K562 (cell line): Measurements from ENCODE around the gene KCNN4. TPM values are rescaled to one million over a fixed set of nuclear protein-coding genes. Genes with fewer than 3 reads are reported as not detected.

Experiments
- CBFA2T2 ChIP-seq: fragments of 450-650 bp; conservative IDR thresholded peaks from 2 replicates; pipeline ENCODE4 v1.6.1; 2017; ENCODE audit warnings: mild to moderate bottlenecking
- FOXJ3 ChIP-seq: sonication (generic); formaldehyde crosslinking; IDR thresholded peaks from 2 replicates; pipeline ENCODE4 v1.4.0; 2020; ENCODE audit warnings: mild to moderate bottlenecking, missing genetic modification reagents
- MAFK ChIP-seq: IDR thresholded peaks from 2 replicates; pipeline ENCODE4 v1.6.1; 2011; ENCODE audit warnings: low read length, improper control_type of control experiment
- MCM5 ChIP-seq: fragments of 450-650 bp; IDR thresholded peaks from 2 replicates; pipeline ENCODE4 v1.6.1; 2016; ENCODE audit warnings: low read depth
- PPARD ChIP-seq: fragments of 250-450 bp; sonication (Bioruptor Pico); IDR thresholded peaks from 2 replicates; pipeline ENCODE4 v1.8.0; 2022; ENCODE audit warnings: inconsistent platforms, mild to moderate bottlenecking, moderate library complexity
- RHOXF2B ChIP-seq: fragments of 250-450 bp; sonication (Bioruptor Pico); conservative IDR thresholded peaks from 2 replicates; pipeline ENCODE4 v1.5.1; 2021
- SMAD1 ChIP-seq: fragments of 150-350 bp; IDR thresholded peaks from 2 replicates; pipeline ENCODE4 v1.6.1; 2014; ENCODE audit warnings: low read length, low read depth; ENCODE audit not compliant: partially characterized antibody
- SRSF1 ChIP-seq: fragments of 200-400 bp; formaldehyde crosslinking; IDR thresholded peaks from 2 replicates; pipeline ENCODE4 v1.6.1; 2017; ENCODE audit warnings: mild to moderate bottlenecking, low read depth, low read length, moderate library complexity
- TBP ChIP-seq: optimal IDR thresholded peaks from 2 replicates; pipeline ENCODE3; 2011; ENCODE audit warnings: low read depth, low read length, improper control_type of control experiment
- U2AF1 ChIP-seq: fragments of 200-400 bp; formaldehyde crosslinking; optimal IDR thresholded peaks from 2 replicates; pipeline ENCODE3; 2017; ENCODE audit warnings: mild to moderate bottlenecking, low read depth, low read length, moderate library complexity
- ZKSCAN1 ChIP-seq: fragments of 150-350 bp; IDR thresholded peaks from 2 replicates; pipeline ENCODE4 v1.6.1; 2016; ENCODE audit warnings: low read depth, low read length
- ZNF143 ChIP-seq: sonication (generic); formaldehyde crosslinking; IDR thresholded peaks from 2 replicates; pipeline ENCODE4 v1.9.0; 2022; ENCODE audit warnings: mild to moderate bottlenecking, missing genetic modification reagents
- polyA plus RNA-seq, 8 experiments: library from polyadenylated mRNA; depleted of rRNA in 4 of 8; stranded (reverse) in 5 of 8; unstranded in 3 of 8; fragments of >200 nt; fragmentation: Nextera tagmentation in 2 of 8; fragmentation: Illumina TruSeq in 1 of 8; extraction: Ambion mirVana in 2 of 8; extraction: Trizol in 1 of 8; gene quantifications; 2 replicates each; pipeline versions ENCODE4 v1.2.1 to v1.2.3, GENCODE V29; 2011 to 2014; ENCODE audit warnings: inconsistent platforms in 1 of 8, missing spikeins in 1 of 8
- total RNA-seq, 7 experiments: library from RNA; depleted of rRNA in 6 of 7; stranded (reverse); fragments of >200 nt in 6 of 7; fragmentation: Illumina TruSeq in 2 of 7; extraction: Trizol in 2 of 7; gene quantifications; 2 replicates each; pipeline versions ENCODE4 v1.2.1 to v1.2.3, GENCODE V29; 2011 to 2021; ENCODE audit warnings: low replicate concordance in 1 of 7
- TF ChIP-seq, protein P1 (sequence below): sonication (generic); formaldehyde crosslinking; IDR thresholded peaks from 2 replicates; pipeline ENCODE4 v1.8.1; 2023; ENCODE audit warnings: missing genetic modification reagents, mild to moderate bottlenecking, borderline replicate concordance
- TF ChIP-seq, protein P2 (sequence below), 2 experiments: fragments of 450-650 bp; IDR thresholded peaks; 2 replicates each; pipeline ENCODE4 v1.6.1; 2018; ENCODE audit warnings: mild to moderate bottlenecking in 2 of 2, low read depth in 1 of 2; ENCODE audit not compliant: partially characterized antibody in 2 of 2
- TF ChIP-seq, protein P3 (sequence below): fragments of 250-450 bp; sonication (Bioruptor Pico); IDR thresholded peaks from 2 replicates; pipeline ENCODE4 v1.5.0; 2021
- TF ChIP-seq, protein P4 (sequence below): fragments of 450-650 bp; IDR thresholded peaks from 2 replicates; pipeline ENCODE4 v1.6.1; 2017; ENCODE audit warnings: antibody characterized with exemption

Gene KCNN4
- total and polyA plus RNA-seq, 9 of the 15 experiments (the other 6 are each of a cell fraction or from before 2014, with no cell fraction given) = 0.53 to 37.7 (median 25.9) TPM

DNA sequence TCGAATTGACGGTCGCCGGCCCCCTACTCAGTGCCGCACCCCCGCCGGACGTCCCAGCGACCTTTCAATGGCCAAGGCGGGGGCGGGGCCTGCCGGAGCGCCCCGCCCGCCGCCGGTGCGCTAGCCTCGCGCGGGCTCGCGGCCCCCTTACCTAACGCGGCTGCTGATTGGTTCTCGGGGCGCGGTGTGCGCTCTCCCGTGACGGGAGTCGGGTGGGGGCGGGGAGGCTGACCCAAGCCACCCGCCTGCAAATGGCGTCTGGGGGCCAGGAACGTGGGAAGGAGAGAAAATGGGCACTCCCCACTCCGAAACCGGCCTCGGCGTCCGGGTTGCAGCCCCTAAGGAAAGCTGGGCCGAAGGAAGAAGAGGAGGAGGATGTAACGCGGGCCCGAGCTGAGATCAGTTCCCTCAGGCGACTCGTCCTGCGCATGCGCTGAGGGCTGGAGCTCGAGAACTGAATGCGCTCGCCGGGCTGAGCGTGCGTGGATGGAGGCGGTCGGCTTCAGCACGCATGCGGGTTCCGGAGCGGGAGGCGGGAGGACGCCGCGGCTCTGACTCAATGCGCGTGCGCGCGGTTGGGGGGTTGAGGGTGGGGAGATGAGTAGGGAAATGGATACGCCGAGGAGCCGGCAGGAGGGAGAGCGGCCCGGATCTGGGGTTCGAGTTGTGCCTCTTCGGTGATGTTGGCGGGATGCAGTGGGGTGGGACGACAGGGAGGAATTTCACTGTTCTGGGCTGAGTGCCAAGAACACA is 26.1 kb downstream of the KCNN4 start, which contains the start of gene SMG9 (continued):
- TF ChIP-seq FOXJ3 (no peak), SMAD1 (peak; percentile 31), ZNF143 (CRISPR knock-in tag) (no peak), CBFA2T2 (no peak), MAFK (no peak), SRSF1 (no peak), MCM5 (no peak), PPARD (CRISPR knock-in tag) (no peak), ZKSCAN1 (peak; percentile 29; the same call in 1 of the 2 replicates), U2AF1 (no peak), RHOXF2B (no peak), TBP (peak; percentile 92)
- TF ChIP-seq, protein P1, sequence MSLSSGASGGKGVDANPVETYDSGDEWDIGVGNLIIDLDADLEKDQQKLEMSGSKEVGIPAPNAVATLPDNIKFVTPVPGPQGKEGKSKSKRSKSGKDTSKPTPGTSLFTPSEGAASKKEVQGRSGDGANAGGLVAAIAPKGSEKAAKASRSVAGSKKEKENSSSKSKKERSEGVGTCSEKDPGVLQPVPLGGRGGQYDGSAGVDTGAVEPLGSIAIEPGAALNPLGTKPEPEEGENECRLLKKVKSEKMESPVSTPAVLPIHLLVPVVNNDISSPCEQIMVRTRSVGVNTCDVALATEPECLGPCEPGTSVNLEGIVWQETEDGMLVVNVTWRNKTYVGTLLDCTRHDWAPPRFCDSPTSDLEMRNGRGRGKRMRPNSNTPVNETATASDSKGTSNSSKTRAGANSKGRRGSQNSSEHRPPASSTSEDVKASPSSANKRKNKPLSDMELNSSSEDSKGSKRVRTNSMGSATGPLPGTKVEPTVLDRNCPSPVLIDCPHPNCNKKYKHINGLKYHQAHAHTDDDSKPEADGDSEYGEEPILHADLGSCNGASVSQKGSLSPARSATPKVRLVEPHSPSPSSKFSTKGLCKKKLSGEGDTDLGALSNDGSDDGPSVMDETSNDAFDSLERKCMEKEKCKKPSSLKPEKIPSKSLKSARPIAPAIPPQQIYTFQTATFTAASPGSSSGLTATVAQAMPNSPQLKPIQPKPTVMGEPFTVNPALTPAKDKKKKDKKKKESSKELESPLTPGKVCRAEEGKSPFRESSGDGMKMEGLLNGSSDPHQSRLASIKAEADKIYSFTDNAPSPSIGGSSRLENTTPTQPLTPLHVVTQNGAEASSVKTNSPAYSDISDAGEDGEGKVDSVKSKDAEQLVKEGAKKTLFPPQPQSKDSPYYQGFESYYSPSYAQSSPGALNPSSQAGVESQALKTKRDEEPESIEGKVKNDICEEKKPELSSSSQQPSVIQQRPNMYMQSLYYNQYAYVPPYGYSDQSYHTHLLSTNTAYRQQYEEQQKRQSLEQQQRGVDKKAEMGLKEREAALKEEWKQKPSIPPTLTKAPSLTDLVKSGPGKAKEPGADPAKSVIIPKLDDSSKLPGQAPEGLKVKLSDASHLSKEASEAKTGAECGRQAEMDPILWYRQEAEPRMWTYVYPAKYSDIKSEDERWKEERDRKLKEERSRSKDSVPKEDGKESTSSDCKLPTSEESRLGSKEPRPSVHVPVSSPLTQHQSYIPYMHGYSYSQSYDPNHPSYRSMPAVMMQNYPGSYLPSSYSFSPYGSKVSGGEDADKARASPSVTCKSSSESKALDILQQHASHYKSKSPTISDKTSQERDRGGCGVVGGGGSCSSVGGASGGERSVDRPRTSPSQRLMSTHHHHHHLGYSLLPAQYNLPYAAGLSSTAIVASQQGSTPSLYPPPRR (CRISPR knock-in tag) = no peak
- TF ChIP-seq, protein P2, sequence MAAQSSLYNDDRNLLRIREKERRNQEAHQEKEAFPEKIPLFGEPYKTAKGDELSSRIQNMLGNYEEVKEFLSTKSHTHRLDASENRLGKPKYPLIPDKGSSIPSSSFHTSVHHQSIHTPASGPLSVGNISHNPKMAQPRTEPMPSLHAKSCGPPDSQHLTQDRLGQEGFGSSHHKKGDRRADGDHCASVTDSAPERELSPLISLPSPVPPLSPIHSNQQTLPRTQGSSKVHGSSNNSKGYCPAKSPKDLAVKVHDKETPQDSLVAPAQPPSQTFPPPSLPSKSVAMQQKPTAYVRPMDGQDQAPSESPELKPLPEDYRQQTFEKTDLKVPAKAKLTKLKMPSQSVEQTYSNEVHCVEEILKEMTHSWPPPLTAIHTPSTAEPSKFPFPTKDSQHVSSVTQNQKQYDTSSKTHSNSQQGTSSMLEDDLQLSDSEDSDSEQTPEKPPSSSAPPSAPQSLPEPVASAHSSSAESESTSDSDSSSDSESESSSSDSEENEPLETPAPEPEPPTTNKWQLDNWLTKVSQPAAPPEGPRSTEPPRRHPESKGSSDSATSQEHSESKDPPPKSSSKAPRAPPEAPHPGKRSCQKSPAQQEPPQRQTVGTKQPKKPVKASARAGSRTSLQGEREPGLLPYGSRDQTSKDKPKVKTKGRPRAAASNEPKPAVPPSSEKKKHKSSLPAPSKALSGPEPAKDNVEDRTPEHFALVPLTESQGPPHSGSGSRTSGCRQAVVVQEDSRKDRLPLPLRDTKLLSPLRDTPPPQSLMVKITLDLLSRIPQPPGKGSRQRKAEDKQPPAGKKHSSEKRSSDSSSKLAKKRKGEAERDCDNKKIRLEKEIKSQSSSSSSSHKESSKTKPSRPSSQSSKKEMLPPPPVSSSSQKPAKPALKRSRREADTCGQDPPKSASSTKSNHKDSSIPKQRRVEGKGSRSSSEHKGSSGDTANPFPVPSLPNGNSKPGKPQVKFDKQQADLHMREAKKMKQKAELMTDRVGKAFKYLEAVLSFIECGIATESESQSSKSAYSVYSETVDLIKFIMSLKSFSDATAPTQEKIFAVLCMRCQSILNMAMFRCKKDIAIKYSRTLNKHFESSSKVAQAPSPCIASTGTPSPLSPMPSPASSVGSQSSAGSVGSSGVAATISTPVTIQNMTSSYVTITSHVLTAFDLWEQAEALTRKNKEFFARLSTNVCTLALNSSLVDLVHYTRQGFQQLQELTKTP (IDR thresholded peaks at IDR 0.05; ENCODE audit: low read depth in 1 of 2, partially characterized antibody in 2 of 2) = no peak
- TF ChIP-seq, protein P3, sequence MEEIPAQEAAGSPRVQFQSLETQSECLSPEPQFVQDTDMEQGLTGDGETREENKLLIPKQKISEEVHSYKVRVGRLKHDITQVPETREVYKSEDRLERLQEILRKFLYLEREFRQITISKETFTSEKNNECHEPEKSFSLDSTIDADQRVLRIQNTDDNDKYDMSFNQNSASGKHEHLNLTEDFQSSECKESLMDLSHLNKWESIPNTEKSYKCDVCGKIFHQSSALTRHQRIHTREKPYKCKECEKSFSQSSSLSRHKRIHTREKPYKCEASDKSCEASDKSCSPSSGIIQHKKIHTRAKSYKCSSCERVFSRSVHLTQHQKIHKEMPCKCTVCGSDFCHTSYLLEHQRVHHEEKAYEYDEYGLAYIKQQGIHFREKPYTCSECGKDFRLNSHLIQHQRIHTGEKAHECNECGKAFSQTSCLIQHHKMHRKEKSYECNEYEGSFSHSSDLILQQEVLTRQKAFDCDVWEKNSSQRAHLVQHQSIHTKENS (CRISPR knock-in tag) = no peak
- TF ChIP-seq, protein P4, sequence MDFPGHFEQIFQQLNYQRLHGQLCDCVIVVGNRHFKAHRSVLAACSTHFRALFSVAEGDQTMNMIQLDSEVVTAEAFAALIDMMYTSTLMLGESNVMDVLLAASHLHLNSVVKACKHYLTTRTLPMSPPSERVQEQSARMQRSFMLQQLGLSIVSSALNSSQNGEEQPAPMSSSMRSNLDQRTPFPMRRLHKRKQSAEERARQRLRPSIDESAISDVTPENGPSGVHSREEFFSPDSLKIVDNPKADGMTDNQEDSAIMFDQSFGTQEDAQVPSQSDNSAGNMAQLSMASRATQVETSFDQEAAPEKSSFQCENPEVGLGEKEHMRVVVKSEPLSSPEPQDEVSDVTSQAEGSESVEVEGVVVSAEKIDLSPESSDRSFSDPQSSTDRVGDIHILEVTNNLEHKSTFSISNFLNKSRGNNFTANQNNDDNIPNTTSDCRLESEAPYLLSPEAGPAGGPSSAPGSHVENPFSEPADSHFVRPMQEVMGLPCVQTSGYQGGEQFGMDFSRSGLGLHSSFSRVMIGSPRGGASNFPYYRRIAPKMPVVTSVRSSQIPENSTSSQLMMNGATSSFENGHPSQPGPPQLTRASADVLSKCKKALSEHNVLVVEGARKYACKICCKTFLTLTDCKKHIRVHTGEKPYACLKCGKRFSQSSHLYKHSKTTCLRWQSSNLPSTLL = no peak
